Measurements from ENCODE around the gene PKDCC.

GRCh38 chr2:42057159-42057901, 9.5 kb downstream of the PKDCC start:
- no peak for TF ChIP-seq CTCF (IDR thresholded peaks at IDR 0.05 in 4 of 5, conservative IDR thresholded peaks at IDR 0.05 in 1 of 5)
- no peak for TF ChIP-seq POLR2A (IDR thresholded peaks at IDR 0.05)
